Epidermal melanocyte (primary cell): Measurements from ENCODE around the gene ADRA2B.

Experiments
- DNase-seq: peaks from one replicate; pipeline ENCODE4 v3.0.0; 2011; ENCODE audit warnings: low spot score; ENCODE audit not compliant: insufficient read length

Gene ADRA2B

GRCh38 chr2:96106991-96107707, 9.2 kb downstream of the ADRA2B start:
- no peak for DNase-seq

GRCh38 chr2:96105994-96106715, 10.2 kb downstream of the ADRA2B start:
- no peak for DNase-seq

GRCh38 chr2:96105152-96105915, 11.0 kb downstream of the ADRA2B start:
- no peak for DNase-seq

- no peak for DNase-seq
Measured at GRCh38 chr2:96104487-96104861, 11.9 kb downstream of the ADRA2B start.

- no peak for DNase-seq
Measured at GRCh38 chr2:96103761-96104486, 12.4 kb downstream of the ADRA2B start.

- DNase-seq = no peak
Measured at GRCh38 chr2:96103187-96103601, 13.2 kb downstream of the ADRA2B start.

- DNase-seq = no peak
Measured at GRCh38 chr2:96102596-96103186, 13.7 kb downstream of the ADRA2B start.

GRCh38 chr2:96100893-96101304, 15.5 kb downstream of the ADRA2B start:
- no peak for DNase-seq

- no peak for DNase-seq
Measured at GRCh38 chr2:96099861-96100798, 16.2 kb downstream of the ADRA2B start.

- DNase-seq = no peak
Measured at GRCh38 chr2:96098900-96099590, 17.3 kb downstream of the ADRA2B start.

- DNase-seq = no peak
Measured at GRCh38 chr2:96097951-96098823, 18.2 kb downstream of the ADRA2B start.

GRCh38 chr2:96097441-96097840, 18.9 kb downstream of the ADRA2B start:
- no peak for DNase-seq

- no peak for DNase-seq
Measured at GRCh38 chr2:96095116-96095636, 21.2 kb downstream of the ADRA2B start.

- DNase-seq = no peak
Measured at GRCh38 chr2:96093528-96093927, 22.8 kb downstream of the ADRA2B start.

- DNase-seq = no peak
Measured at GRCh38 chr2:96092951-96093350, 23.4 kb downstream of the ADRA2B start.

GRCh38 chr2:96092573-96092877, 23.8 kb downstream of the ADRA2B start:
- DNase-seq = no peak

- no peak for DNase-seq
Measured at GRCh38 chr2:96091711-96092572, 24.4 kb downstream of the ADRA2B start.
